ENCODE results near the gene CD1B. TPM values are rescaled to one million over a fixed set of nuclear protein-coding genes. Genes with fewer than 3 reads are reported as not detected.
"Not testable (repeated sequence)": the region's sequence is repeated elsewhere in the genome, so short reads cannot be mapped to it uniquely, and the experiment has no call there.

Gene CD1B
- total RNA-seq, 1 donor from 2014 or later, result 1.2 TPM

DNA sequence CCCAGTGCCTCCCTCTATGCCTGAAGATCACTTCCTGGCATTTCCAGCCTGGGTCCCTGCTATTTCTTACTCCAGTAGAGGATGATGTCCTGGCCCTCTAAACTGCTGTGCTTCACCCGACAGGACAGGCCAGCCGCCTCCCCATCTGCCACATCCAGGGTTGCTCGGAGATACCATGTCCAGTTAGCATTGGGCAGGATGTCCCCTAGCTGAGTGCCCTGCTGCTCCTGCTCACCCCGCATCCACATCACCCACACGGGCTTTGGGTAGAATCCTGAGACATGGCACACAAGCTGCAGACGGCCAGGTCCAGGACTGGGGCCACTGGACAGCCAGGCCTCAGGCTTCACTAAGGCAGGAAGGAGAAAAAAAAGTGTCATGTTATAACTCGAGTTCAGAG is 2.0 kb downstream of the CD1B start:
- DNase-seq (ENCODE audit: low spot score), result no peak

- DNase-seq (ENCODE audit: low spot score), result peak; percentile 9
Observed at GRCh38 chr1:158328426-158328825, 2.9 kb downstream of the CD1B start.

GRCh38 chr1:158327481-158327880 is 3.9 kb downstream of the CD1B start:
- DNase-seq (ENCODE audit: low spot score), result no peak

DNA sequence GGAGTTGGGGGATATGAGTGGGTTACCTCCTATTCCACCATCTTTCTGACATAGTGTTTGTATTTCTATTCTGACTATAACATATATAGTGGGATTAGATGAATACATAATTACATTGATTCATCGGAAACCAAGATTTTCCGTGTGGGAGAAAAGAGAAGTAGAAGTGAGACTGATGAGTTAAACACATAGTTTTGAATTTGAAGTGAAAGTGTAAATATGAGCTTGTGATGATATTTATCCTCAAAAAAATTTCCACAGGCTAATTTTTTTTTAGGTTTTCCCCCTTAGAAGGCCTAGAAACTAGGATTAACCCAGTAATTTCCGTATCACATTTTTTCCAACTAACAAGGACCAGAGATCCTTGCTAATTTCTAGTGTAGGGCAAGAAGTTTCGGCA is 6.9 kb downstream of the CD1B start:
- no peak for DNase-seq (ENCODE audit: low spot score)

GRCh38 chr1:158323866-158324265 is 7.5 kb downstream of the CD1B start:
- DNase-seq (ENCODE audit: low spot score), result no peak

DNA sequence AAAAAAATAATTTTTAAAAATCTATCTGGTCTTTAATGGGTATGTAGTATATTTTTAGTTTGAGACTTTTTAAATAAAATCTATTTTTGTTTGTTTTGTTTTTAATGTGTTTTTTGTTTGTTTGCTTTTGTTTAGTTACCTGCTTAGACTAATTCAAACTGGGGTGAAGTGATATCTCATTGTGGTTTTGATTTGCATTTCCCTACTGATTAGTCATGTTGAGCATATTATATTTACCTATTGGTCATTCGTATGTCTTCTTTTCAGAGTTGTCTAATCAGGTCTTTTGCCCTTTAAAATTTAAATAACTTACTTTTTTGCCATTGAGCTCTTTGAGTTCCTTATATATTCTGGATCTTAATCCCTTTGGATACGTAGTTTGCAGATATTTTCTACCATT is 20.3 kb downstream of the CD1B start:
- no peak for DNase-seq (ENCODE audit: low spot score)

DNA sequence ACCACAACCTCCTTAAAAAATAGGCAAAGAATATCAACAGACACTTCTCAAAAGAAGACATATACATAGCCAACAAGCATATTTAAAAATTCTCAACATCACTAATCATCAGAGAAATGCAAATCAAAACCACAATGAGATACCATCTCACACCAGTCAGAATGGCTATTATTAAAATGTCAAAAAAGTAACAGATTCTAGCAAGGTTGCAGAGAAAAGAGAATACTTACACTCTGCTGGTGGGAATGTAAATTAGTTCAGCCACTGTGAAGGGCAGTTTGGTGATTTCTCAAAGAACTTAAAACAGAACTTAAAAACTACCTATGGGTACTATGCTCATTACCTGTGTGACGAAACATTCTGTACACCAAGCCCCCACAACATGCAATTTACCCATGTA is 20.7 kb downstream of the CD1B start:
- no peak for DNase-seq (ENCODE audit: low spot score)

- DNase-seq (ENCODE audit: low spot score), result no peak
Observed at GRCh38 chr1:158295791-158296190, 35.5 kb downstream of the CD1B start.

GRCh38 chr1:158290321-158290844 is 40.9 kb downstream of the CD1B start:
- DNase-seq (ENCODE audit: low spot score), result peak; percentile 14

GRCh38 chr1:158289811-158290210 is 41.5 kb downstream of the CD1B start, which contains the start of gene CD1C:
CD1C (plus strand) TSS chr1:158289923; CDS start chr1:158290065, 142 bp downstream.
- DNase-seq (ENCODE audit: low spot score), result no peak

DNA sequence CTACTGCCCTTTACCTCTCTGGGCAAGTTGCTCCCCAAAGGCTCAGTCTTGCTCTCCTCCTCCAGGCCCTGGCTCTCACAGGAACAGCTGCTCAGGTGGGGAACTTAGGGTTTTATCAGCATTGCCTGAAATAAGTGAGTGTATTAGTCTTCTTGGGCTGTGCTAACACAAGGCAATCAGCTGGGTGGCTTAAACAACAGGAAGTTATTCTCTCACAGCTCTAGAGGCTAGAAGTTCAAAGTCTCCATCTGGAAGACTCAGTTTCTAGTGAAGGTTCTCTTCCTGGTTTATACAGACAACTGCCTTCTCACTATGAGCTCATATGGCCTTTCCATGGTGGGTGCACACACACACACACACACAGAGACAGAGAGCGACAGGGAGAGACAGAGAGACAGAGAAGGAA is 44.4 kb downstream of the CD1B start:
- no peak for DNase-seq (ENCODE audit: low spot score)

- DNase-seq (ENCODE audit: low spot score), result no peak
Observed at GRCh38 chr1:158286487-158286886, 44.8 kb downstream of the CD1B start.

DNA sequence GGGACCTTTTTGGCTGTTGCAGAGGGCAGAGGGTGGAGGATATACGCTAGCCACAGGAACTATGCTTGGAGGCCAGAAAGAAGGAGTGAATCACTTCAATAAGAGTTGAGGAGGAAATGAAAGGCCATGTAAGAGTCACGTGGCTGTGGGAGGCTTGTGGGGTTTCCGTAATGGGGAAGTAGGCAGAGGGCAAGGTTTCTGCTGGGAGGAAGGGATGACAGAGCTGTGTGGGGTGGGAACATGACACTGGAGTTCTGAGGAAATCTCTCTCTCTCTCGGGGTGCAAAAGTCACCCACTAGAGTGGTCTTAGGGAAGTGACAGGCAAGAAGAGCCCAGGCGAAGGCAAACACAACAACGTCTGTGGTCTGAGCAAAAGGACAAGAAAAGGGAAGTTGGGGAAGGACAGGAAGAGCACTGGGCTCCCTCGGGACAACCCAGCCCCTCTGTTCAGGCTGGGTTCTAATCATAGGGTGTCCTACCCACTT is 45.5 kb downstream of the CD1B start:
- DNase-seq (ENCODE audit: low spot score), result peak; percentile 47

- DNase-seq (ENCODE audit: low spot score), result no peak
Observed at GRCh38 chr1:158283965-158284364, 47.4 kb downstream of the CD1B start.

DNA sequence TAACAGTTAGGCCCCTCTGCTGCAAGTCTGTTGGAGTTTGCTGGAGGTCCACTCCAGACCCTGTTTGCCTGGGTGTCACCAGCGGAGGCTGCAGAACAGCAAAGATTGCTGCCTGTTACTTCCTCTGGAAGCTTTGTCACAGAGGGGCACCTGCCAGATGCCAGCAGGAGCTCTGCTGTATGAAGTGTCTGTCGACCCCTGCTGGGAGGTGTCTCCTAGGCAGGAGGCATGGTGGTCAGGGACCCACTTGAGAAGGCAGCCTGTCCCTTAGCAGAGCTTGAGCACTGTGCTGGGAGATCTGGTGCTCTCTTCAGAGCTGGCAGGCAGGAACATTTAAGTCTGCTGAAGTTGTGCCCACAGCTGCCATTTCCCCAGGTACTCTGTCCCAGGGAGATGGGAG is 48.9 kb downstream of the CD1B start:
- DNase-seq (ENCODE audit: low spot score), result not testable (repeated sequence)

Other genes starting within 250 kb of the CD1B start
- 4.6 TPM for gene CD1D, start 150.6 kb downstream of the CD1B start, total RNA-seq (ENCODE audit: insufficient read depth, low replicate concordance)
- gene CD1A, start 77.1 kb downstream of the CD1B start, total RNA-seq (ENCODE audit: insufficient read depth, low replicate concordance), result 0.48 TPM
- gene CD1C, start 41.6 kb downstream of the CD1B start, total RNA-seq (ENCODE audit: insufficient read depth, low replicate concordance), result not detected
- 0.72 TPM for gene CD1E, start 22.4 kb upstream of the CD1B start, total RNA-seq (ENCODE audit: insufficient read depth, low replicate concordance)
- gene OR10T2, start 67.9 kb upstream of the CD1B start, total RNA-seq (ENCODE audit: insufficient read depth, low replicate concordance), result 5.1 TPM
- 8.2 TPM for gene OR10K2, start 94.7 kb upstream of the CD1B start, total RNA-seq (ENCODE audit: insufficient read depth, low replicate concordance)
- gene OR10K1, start 130.3 kb upstream of the CD1B start, total RNA-seq (ENCODE audit: insufficient read depth, low replicate concordance), result 1.7 TPM
- 14.0 TPM for gene OR10R2, start 140.7 kb upstream of the CD1B start, total RNA-seq (ENCODE audit: insufficient read depth, low replicate concordance)
- gene OR6Y1, start 222.9 kb upstream of the CD1B start, total RNA-seq (ENCODE audit: insufficient read depth, low replicate concordance), result 7.7 TPM
- 7.9 TPM for gene OR6P1, start 239.0 kb upstream of the CD1B start, total RNA-seq (ENCODE audit: insufficient read depth, low replicate concordance)
- 5.1 TPM for gene OR10X1, start 248.4 kb upstream of the CD1B start, total RNA-seq (ENCODE audit: insufficient read depth, low replicate concordance)

Data from umbilical cord (tissue), 2 donors.